ENCODE results near the gene PDCD11.
"Not testable (repeated sequence)": the region's sequence is repeated elsewhere in the genome, so short reads cannot be mapped to it uniquely, and the experiment has no call there.

Gene PDCD11

GRCh38 chr10:103416436-103417147 is 20.2 kb downstream of the PDCD11 start:
- in situ Hi-C loops (cut with MboI; ENCODE audit: low pct_unique_long_range_greater_than_20kb, low sequenced_read_pairs) = no loop called here
- DNase-seq = peak; percentile 55

- DNase-seq; in situ Hi-C loops (cut with MboI; ENCODE audit: low pct_unique_long_range_greater_than_20kb, low sequenced_read_pairs): not testable (repeated sequence)
These were observed 20.7 kb downstream of the PDCD11 start for GRCh38 chr10:103417148-103417469.

- in situ Hi-C loops (cut with MboI; ENCODE audit: low pct_unique_long_range_greater_than_20kb, low sequenced_read_pairs) = no loop called here
- no peak for DNase-seq
These were observed 21.2 kb downstream of the PDCD11 start for GRCh38 chr10:103417601-103418000.

GRCh38 chr10:103419101-103419500 is 22.7 kb downstream of the PDCD11 start:
- no peak for DNase-seq
- in situ Hi-C loops (cut with MboI; ENCODE audit: low pct_unique_long_range_greater_than_20kb, low sequenced_read_pairs) = no loop called here

GRCh38 chr10:103423748-103424147 is 27.3 kb downstream of the PDCD11 start:
- in situ Hi-C loops (cut with MboI; ENCODE audit: low pct_unique_long_range_greater_than_20kb, low sequenced_read_pairs) = no loop called here
- DNase-seq = no peak

GRCh38 chr10:103427866-103428265 is 31.4 kb downstream of the PDCD11 start:
- DNase-seq = no peak
- in situ Hi-C loops (cut with MboI; ENCODE audit: low pct_unique_long_range_greater_than_20kb, low sequenced_read_pairs) = no loop called here

- in situ Hi-C loops (cut with MboI; ENCODE audit: low pct_unique_long_range_greater_than_20kb, low sequenced_read_pairs) = no loop called here
- no peak for DNase-seq
These were observed 32.7 kb downstream of the PDCD11 start for GRCh38 chr10:103428989-103429643.

GRCh38 chr10:103429647-103430046 is 33.2 kb downstream of the PDCD11 start:
- in situ Hi-C loops (cut with MboI; ENCODE audit: low pct_unique_long_range_greater_than_20kb, low sequenced_read_pairs) = no loop called here
- DNase-seq = no peak

- no peak for DNase-seq
These were observed 35.5 kb downstream of the PDCD11 start for GRCh38 chr10:103431902-103432301.

GRCh38 chr10:103433858-103434257 is 37.4 kb downstream of the PDCD11 start:
- in situ Hi-C loops (cut with MboI; ENCODE audit: low pct_unique_long_range_greater_than_20kb, low sequenced_read_pairs) = no loop called here
- peak; percentile 40 for DNase-seq

More at GRCh38 chr10:103431902-103432301, 35.5 kb downstream of the PDCD11 start:
- in situ Hi-C loops (cut with MboI; ENCODE audit: low pct_unique_long_range_greater_than_20kb, low sequenced_read_pairs) = no loop called here

- DNase-seq = no peak
- in situ Hi-C loops (cut with MboI; ENCODE audit: low pct_unique_long_range_greater_than_20kb, low sequenced_read_pairs) = no loop called here
These were observed 43.4 kb downstream of the PDCD11 start for GRCh38 chr10:103439776-103440175.

GRCh38 chr10:103440416-103440815 is 44.0 kb downstream of the PDCD11 start:
- in situ Hi-C loops (cut with MboI; ENCODE audit: low pct_unique_long_range_greater_than_20kb, low sequenced_read_pairs) = no loop called here
- no peak for DNase-seq

- no peak for DNase-seq
- in situ Hi-C loops (cut with MboI; ENCODE audit: low pct_unique_long_range_greater_than_20kb, low sequenced_read_pairs) = no loop called here
These were observed 44.8 kb downstream of the PDCD11 start for GRCh38 chr10:103441206-103441605.

GRCh38 chr10:103441611-103442010 is 45.2 kb downstream of the PDCD11 start:
- in situ Hi-C loops (cut with MboI; ENCODE audit: low pct_unique_long_range_greater_than_20kb, low sequenced_read_pairs) = no loop called here
- no peak for DNase-seq

GRCh38 chr10:103442031-103442461 is 45.6 kb downstream of the PDCD11 start:
- DNase-seq = no peak
- in situ Hi-C loops (cut with MboI; ENCODE audit: low pct_unique_long_range_greater_than_20kb, low sequenced_read_pairs) = no loop called here

- no peak for DNase-seq
- in situ Hi-C loops (cut with MboI; ENCODE audit: low pct_unique_long_range_greater_than_20kb, low sequenced_read_pairs) = no loop called here
These were observed 47.2 kb downstream of the PDCD11 start for GRCh38 chr10:103443475-103444185.

GRCh38 chr10:103444478-103444877 is 48.1 kb downstream of the PDCD11 start:
- no peak for DNase-seq
- in situ Hi-C loops (cut with MboI; ENCODE audit: low pct_unique_long_range_greater_than_20kb, low sequenced_read_pairs) = no loop called here

- in situ Hi-C loops (cut with MboI; ENCODE audit: low pct_unique_long_range_greater_than_20kb, low sequenced_read_pairs) = no loop called here
- DNase-seq = no peak
These were observed 48.9 kb downstream of the PDCD11 start for GRCh38 chr10:103445366-103445765.

GRCh38 chr10:103445767-103446567 is 49.5 kb downstream of the PDCD11 start:
- in situ Hi-C loops (cut with MboI; ENCODE audit: low pct_unique_long_range_greater_than_20kb, low sequenced_read_pairs) = no loop called here
- DNase-seq = no peak

- DNase-seq = no peak
- in situ Hi-C loops (cut with MboI; ENCODE audit: low pct_unique_long_range_greater_than_20kb, low sequenced_read_pairs) = no loop called here
These were observed 50.8 kb downstream of the PDCD11 start for GRCh38 chr10:103447187-103447586.
